NCI-H187 treated with DMSO at 0.1 percent for 48 hours (cell line): ENCODE results near the gene CFDP1.

Source experiments
- DNase-seq: peaks from one replicate; lab custom pipeline; 2025; lab: John Stamatoyannopoulos, UW

CFDP1 gene

GRCh38 chr16:75264999-75265910 lies 168.0 kb downstream of the CFDP1 start:
- no peak for DNase-seq

- DNase-seq = no peak
These were observed 168.8 kb downstream of the CFDP1 start for GRCh38 chr16:75264457-75264998.

- DNase-seq = no peak
These were observed 169.3 kb downstream of the CFDP1 start for GRCh38 chr16:75263963-75264445.

DNA sequence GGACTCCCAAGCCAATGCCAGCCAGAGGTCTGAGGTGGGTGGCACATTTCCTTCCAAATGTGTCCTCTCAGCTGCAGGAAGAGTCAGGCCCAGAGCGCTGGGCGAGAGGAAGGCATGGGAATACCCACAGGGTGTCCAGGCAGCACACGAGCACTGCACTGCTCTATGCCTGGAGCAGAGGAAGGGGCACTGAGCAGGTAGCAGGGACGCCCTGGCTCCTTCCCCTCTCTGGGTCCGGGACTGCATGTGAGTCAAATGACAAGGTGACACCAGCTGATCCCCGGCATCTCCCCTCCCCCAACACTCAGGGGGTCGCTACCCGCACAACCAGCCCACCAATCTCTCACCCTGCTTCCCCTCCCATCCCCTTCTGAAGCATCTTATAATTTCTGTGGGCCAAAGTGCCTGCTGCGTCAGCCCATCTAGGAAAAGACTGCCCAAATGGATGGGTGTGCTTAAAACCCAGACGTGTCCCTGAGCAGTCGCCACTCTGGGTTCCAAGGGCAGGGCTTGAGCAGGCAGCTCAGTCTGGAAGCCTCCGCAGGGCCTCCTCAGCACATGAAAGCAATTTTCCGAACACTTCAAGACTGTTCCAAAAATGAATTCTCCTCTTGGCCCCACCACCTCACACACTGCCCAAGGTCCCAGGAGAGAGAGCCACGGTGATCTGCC lies 169.9 kb downstream of the CFDP1 start:
- no peak for DNase-seq

DNA sequence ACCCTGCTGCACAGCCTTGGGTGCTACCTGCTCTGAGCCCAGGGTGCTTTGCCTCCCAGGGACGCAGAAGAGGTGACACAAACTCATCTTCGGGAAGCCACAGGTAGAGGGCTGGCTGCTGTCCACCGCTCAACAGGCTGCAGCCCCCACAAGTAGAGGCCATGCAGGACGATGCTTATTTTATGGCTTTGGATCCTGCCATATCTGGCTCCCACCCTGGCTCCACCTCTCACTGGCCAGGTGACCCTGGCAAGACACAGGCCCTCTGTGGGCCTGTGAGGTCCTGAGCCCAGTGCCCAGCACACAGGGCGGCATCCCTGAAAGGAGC lies 170.5 kb downstream of the CFDP1 start:
- no peak for DNase-seq

GRCh38 chr16:75262104-75262799 lies 171.1 kb downstream of the CFDP1 start:
- no peak for DNase-seq

GRCh38 chr16:75261590-75262078 lies 171.7 kb downstream of the CFDP1 start:
- DNase-seq = no peak

GRCh38 chr16:75260851-75261589 lies 172.3 kb downstream of the CFDP1 start:
- no peak for DNase-seq

DNA sequence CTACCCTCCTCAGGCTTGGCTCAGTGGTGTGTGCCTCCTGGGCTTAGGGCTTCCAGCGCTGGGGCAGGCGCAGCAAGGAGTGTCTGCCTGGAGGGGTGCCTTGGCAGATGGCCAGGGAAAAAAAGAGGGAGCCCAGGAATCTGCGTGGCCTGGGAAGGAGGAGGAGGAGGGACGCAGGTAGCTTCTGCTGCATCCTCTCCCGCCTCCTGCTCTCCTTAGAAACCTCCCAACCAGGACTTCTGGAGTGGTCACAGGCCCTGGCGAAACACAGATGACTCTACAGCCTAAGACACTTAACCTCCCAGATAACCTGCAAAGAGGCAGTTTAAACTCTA lies 174.5 kb downstream of the CFDP1 start:
- DNase-seq = no peak

DNA sequence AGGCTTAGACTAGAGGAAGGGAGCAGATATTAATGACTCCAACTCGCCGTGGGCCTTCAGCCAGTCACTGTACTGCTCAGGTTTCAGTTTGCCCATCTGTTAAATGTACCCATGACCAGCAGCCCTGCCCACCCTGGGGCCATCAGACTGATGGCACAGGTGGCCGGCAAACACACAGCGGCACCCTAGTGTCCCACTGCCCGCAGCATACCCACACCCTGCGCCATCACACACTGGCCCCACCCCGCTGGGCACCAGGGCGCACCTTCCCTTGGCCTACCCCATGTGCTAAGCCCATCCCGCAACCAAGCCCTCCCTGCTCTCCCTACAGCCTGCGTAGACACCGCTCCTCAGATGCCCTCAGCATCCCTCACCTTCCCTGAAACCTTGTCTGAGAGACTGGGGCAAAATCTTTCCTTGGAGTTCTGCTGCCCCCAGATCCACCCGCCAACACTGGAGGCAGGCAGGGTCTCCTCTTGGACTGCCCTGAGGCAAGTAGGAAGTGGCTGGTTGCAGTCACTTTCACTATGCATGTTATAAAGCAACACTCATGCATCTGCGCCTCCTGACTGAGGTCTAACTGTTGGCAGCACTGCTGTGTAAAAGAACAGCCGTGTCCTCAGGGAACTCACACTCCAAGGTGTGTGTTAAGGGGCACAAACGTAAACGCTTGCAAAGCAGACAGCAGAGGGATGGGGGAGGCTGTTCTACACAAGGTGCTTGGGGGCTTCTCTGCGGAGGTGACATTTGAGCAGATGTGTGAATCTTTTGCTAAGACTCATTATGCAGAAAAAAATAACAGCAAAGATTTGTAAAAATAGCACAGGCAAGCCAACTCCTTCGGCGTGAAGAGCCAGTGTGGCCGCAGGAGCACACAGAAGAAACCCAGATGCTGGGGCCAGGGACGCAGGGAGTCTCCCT lies 175.2 kb downstream of the CFDP1 start:
- no peak for DNase-seq

DNA sequence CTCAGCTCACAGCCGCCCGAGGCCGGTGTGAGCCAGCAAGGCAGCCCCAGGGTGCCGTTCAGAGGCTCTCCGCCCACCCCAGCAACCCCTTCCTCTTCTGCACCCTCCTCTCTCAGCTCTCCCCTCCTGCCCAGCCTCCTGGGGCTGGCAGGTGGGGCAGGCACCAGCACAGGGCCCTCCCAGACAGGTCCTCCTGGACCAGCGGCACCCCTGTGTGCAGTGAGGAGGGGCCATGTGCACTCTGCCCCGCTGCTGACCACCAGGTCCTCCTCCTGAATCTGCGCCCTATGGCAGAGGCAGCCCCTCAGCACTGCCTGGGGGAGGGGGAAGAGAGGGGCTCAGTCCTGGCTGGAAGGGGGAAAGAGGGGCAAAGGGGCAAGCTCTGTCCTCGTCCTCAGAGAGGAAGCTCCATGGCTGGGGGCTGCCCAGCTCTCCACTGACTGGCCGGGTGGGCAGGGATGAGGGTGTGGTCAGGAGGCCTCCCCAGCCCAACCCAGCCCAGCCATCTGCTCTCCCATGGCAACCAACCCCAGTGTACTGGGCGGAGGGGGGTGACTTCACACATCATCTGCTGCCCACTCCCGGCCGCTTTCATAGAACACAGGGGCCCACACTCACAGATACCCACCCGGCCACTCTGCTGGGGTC lies 176.5 kb downstream of the CFDP1 start:
- no peak for DNase-seq

DNA sequence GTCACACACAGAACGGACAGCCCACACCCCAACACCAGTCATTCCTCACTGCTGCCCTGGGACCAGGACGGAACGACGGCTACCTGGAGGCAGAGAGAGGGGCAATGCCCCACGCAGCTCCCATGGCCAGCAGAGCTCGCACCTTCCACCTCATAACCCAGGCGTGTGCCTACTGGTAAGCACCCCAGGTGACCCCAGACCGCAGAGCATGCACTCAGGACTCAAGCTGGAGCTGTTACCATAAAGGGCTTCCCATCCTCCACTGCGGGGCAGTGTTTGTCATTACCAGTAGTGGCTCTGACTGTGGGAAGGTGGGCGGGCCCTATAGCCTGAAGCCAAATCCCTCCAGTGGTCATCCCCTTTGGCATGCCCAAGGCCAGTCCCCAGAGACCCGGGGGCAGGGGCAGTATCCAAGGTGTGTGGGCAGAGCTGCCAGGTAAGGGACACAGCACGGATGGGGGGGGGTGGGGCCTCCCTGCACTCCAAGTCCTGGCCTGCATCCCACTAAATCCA lies 177.2 kb downstream of the CFDP1 start:
- DNase-seq = no peak

- no peak for DNase-seq
These were observed 178.9 kb downstream of the CFDP1 start for GRCh38 chr16:75254359-75254837.

- no peak for DNase-seq
These were observed 180.1 kb downstream of the CFDP1 start for GRCh38 chr16:75252946-75253911.

DNA sequence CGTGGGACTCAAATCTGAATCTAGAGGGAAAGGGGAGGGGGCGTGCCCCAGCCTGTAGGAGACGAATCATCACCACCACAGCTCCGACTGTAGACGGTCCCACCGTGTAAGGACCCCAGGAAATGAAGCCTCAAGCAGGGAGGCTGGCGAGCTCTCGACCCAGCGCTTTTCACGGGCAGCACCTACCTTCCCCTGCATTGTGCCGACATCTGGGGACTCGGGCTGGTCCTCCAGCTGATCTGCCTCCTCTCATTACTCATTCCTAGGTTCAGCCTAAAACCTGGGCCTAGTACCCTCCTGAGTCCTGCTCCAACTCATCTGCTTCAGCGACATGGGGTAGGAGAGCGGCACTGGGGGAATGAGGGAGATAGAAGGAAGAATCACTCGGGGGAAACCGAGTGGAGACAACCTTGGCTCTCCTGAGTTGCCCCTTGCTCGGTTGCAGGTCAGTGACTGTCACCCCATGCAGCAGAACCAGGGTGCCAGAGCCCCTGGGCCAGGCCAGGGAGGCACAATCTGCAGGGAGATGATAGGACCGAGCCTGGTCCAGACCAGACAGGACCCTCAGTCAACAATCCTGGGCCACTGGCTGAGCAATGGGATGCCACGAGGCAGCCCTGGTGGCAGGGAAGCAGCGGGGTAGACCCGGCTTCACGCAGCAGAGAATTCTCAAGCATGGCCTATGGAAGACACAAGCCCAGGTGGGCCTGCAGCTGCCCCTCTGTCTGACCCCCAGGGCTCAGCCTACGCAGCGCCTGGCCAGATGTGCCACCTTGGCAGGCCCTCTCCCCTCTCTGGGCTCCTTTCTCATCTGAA lies 181.0 kb downstream of the CFDP1 start:
- DNase-seq = no peak

DNA sequence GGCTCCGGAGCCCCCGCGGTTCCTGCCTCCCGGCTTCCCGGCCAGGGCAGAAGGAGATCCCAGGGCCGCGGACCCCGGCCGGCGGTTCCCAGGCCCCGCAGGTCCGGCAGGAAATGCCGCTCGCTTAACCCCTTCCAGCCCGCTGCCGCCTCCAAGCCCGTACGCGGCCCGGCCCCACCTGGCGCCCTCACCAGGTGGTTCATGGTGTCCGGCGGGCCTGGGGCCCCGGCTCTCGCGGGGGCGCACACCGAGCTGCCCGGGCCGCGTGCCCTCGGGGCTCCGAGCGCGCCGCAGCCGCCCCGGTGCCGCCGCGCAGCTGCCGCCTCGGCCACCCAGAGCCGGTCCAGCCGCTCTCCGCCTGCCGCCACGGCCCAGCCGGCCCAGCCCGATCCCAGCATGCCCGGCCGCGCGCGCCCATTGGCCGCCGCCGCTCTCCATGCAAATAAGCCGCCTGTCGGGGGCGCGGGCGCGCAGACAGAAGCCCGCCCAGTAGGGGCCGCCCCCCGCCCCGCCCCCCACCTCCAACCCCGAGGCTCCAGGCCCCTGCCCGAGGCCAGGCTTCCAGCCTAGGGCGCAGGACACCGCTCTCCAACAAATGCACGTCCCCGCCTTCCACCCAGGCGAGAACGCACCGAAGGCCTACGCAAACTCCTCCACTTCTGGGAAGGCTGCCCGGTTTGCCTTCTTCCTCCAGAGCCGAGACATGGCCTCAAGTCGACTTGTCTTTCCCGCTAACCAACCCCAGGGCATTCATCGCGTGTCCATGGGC lies 181.8 kb downstream of the CFDP1 start, which contains the start of gene BCAR1:
Gene BCAR1 (minus strand): TSS at position 345 of the 769 bp plus-strand sequence. CDS start 142 bp downstream, at position 203.
- no peak for DNase-seq

DNA sequence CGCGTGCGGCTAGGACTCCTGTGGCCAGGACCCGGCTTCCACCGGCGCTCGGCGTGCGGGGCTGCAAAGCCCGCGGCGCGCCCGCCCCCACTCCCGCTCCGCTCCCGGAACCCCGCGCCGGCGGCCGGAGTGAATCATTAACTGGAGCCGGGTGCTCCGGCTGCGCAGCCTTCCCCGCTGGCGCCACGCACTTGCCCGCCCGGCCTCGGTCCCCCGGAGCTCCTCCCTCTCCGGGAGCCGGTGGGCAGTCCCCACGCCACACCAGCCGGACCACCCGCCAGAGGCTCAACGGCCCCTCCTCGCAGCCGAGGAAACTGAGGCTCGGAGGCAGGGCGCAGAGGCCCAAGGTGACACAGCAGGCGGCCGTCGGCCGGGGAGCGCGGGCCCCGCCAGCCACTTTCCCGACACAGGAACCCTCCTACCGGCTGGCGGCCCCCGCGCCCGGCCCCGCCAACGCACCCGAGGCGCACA lies 182.5 kb downstream of the CFDP1 start:
- no peak for DNase-seq
